ENCODE results near the gene POU6F2. TPM values are rescaled to one million over a fixed set of nuclear protein-coding genes. Genes with fewer than 3 reads are reported as not detected.

The POU6F2 gene
- total and polyA plus RNA-seq, 2 donors (not counting 1 experiment from before 2014, with no cell fraction given) = 0.47 TPM; not detected in 1

DNA sequence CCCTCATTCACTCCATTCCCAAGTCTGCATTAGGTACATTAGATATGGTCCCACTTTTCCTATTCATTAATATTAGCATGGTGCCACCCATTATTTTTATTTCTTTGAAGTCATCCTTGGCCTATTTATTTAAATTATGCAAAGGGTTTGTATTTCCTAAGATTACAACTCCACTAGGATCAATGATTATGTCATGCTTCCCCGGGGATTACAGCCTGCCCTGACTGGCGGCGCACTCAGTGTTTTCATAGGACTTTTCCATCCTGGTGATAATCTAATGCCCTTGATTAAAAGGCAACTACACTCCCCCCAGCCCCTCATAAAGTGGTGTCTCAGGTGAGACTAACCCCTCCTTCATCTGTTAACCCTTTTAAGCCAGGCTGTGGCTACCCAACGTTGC is 187.2 kb downstream of the POU6F2 start:
- Histone ChIP-seq H3K79me2 (ENCODE audit: control insufficient read depth, insufficient read depth, low read length) (no peaks in the 10 kb centered on the region), H3K27me3 (replicated peaks in 1 of 4; ENCODE audit: control extremely low read depth in 1 of 4, control insufficient read depth in 3 of 4, insufficient read depth in 4 of 4, low read length in 3 of 4) (peaks cover 0 to 3% (median 0%) of the 10 kb centered on the region in 4 experiments), H3K36me3 (replicated peaks in 1 of 2; ENCODE audit: control extremely low read depth in 1 of 2, control insufficient read depth in 1 of 2, extremely low read depth in 1 of 2, insufficient read depth in 2 of 2, low read length in 1 of 2) (no peaks in the 10 kb centered on the region), H4K20me1 (ENCODE audit: control insufficient read depth, insufficient read depth, low read length, poor library complexity, severe bottlenecking) (no peaks in the 10 kb centered on the region), H3K4me2 (replicated peaks; ENCODE audit: low read depth, low read length, poor library complexity, severe bottlenecking) (no peak overlapping the region), H3K9ac (ENCODE audit: low read length) (no peak overlapping the region), H3K9me3 (ENCODE audit: control extremely low read depth in 1 of 3, control insufficient read depth in 2 of 3, insufficient read depth in 1 of 3, low read length in 2 of 3) (no peaks in the 10 kb centered on the region), H2AFZ (ENCODE audit: insufficient read depth, low read depth, low read length, poor library complexity, severe bottlenecking) (no peak overlapping the region), H3K27ac (ENCODE audit: low read length in 2 of 2) (no peak overlapping the region), H3K4me1 (ENCODE audit: control insufficient read depth in 2 of 2, insufficient read depth in 2 of 2, low read length in 2 of 2) (no peaks in the 10 kb centered on the region), H3K4me3 (ENCODE audit: control extremely low read depth in 1 of 5, extremely low read depth in 1 of 5, insufficient read depth in 1 of 5, low read depth in 2 of 5, low read length in 4 of 5) (no peak overlapping the region)
- no peaks in the 10 kb centered on the region for H3K9me3 Mint-ChIP-seq (ENCODE audit: insufficient read depth)
- ChIA-PET POLR2A (no interaction called here), CTCF (no interaction called here)
- DNase-seq = no peak
- H3K27ac Mint-ChIP-seq = no peak overlapping the region
- H3K4me1 Mint-ChIP-seq = no peaks in the 10 kb centered on the region
- H3K27me3 Mint-ChIP-seq = peaks cover 4% of the 10 kb centered on the region
- WGBS (ENCODE audit: insufficient coverage) = 83% methylated on average over 3 of the region's 4 CpGs
- no peak overlapping the region for H3K4me3 Mint-ChIP-seq
- ATAC-seq (ENCODE audit: low read depth) = no peak
- intact Hi-C loops (cut with micrococcal nuclease) = no loop called here
- no peak for TF ChIP-seq EZH2 (IDR thresholded peaks at IDR 0.05; ENCODE audit: borderline replicate concordance, insufficient read depth, low read depth, low read length, poor library complexity, severe bottlenecking)
- TF ChIP-seq, protein P1, sequence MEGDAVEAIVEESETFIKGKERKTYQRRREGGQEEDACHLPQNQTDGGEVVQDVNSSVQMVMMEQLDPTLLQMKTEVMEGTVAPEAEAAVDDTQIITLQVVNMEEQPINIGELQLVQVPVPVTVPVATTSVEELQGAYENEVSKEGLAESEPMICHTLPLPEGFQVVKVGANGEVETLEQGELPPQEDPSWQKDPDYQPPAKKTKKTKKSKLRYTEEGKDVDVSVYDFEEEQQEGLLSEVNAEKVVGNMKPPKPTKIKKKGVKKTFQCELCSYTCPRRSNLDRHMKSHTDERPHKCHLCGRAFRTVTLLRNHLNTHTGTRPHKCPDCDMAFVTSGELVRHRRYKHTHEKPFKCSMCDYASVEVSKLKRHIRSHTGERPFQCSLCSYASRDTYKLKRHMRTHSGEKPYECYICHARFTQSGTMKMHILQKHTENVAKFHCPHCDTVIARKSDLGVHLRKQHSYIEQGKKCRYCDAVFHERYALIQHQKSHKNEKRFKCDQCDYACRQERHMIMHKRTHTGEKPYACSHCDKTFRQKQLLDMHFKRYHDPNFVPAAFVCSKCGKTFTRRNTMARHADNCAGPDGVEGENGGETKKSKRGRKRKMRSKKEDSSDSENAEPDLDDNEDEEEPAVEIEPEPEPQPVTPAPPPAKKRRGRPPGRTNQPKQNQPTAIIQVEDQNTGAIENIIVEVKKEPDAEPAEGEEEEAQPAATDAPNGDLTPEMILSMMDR (IDR thresholded peaks at IDR 0.05) = no peak

DNA sequence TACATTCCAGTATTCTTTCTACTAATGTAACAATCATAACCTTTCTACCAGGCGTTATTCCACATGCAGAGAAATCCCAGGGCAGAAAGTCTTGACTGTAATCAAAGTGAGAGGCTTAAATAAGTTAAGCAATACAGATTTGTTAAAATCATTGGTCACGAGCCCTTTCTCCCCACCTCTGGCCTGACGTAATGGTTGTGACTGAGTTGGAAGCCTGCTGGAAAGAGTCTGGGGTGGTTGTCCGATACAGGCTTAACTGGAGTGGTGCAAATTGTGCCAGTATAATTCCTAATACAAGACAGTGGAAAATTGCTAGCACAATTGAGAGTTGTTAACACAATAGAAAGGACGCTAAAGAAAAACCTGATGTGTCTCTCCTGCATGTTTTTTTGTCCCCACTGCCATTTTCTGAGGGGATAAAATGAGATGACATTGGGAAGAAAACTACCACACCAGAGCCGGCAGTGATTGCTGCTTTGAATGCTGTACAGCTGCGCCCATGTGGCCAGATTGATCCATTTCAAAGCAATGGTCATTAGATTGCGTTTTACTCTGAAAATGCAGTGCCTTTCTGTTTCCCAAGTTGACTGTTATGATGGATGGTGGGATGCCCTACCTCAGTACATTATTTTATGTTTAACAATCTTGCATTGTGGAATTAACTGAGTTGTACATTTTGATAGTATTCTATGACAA is 190.8 kb downstream of the POU6F2 start:
- Mint-ChIP-seq H3K9me3 (ENCODE audit: insufficient read depth) (no peaks in the 10 kb centered on the region), H3K27me3 (peaks cover 3% of the 10 kb centered on the region), H3K4me1 (no peaks in the 10 kb centered on the region), H3K27ac (no peak overlapping the region), H3K4me3 (no peak overlapping the region)
- H2AFZ ChIP-seq (ENCODE audit: insufficient read depth, low read depth, low read length, poor library complexity, severe bottlenecking) = no peak overlapping the region
- ChIA-PET CTCF (no interaction called here), POLR2A (no interaction called here)
- H3K27ac ChIP-seq (ENCODE audit: low read length in 2 of 2) = no peak overlapping the region
- H3K36me3 ChIP-seq (replicated peaks in 1 of 2; ENCODE audit: control extremely low read depth in 1 of 2, control insufficient read depth in 1 of 2, extremely low read depth in 1 of 2, insufficient read depth in 2 of 2, low read length in 1 of 2) = no peaks in the 10 kb centered on the region
- H4K20me1 ChIP-seq (ENCODE audit: control insufficient read depth, insufficient read depth, low read length, poor library complexity, severe bottlenecking) = no peaks in the 10 kb centered on the region
- H3K9me3 ChIP-seq (ENCODE audit: control extremely low read depth in 1 of 3, control insufficient read depth in 2 of 3, insufficient read depth in 1 of 3, low read length in 2 of 3) = no peaks in the 10 kb centered on the region
- no peaks in the 10 kb centered on the region for H3K79me2 ChIP-seq (ENCODE audit: control insufficient read depth, insufficient read depth, low read length)
- DNase-seq (no peak), ATAC-seq (ENCODE audit: low read depth) (no peak)
- H3K27me3 ChIP-seq (replicated peaks in 1 of 4; ENCODE audit: control extremely low read depth in 1 of 4, control insufficient read depth in 3 of 4, insufficient read depth in 4 of 4, low read length in 3 of 4) = peaks cover 0 to 3% (median 0%) of the 10 kb centered on the region in 4 experiments
- TF ChIP-seq, protein P1 (IDR thresholded peaks at IDR 0.05) = no peak
- TF ChIP-seq EZH2 (IDR thresholded peaks at IDR 0.05; ENCODE audit: borderline replicate concordance, insufficient read depth, low read depth, low read length, poor library complexity, severe bottlenecking) = no peak
- no peak overlapping the region for H3K4me2 ChIP-seq (replicated peaks; ENCODE audit: low read depth, low read length, poor library complexity, severe bottlenecking)
- no peak overlapping the region for H3K4me3 ChIP-seq (ENCODE audit: control extremely low read depth in 1 of 5, extremely low read depth in 1 of 5, insufficient read depth in 1 of 5, low read depth in 2 of 5, low read length in 4 of 5)
- no peak overlapping the region for H3K9ac ChIP-seq (ENCODE audit: low read length)
- intact Hi-C loops (cut with micrococcal nuclease) = no loop called here
- no peaks in the 10 kb centered on the region for H3K4me1 ChIP-seq (ENCODE audit: control insufficient read depth in 2 of 2, insufficient read depth in 2 of 2, low read length in 2 of 2)
- WGBS (ENCODE audit: insufficient coverage) = 94% methylated on average over 3 of the region's 8 CpGs
